Mucosa of stomach (tissue), 1 donor: ENCODE measurements around the gene MLN.

ENCODE experiments used
- H3K27me3 ChIP-seq: one replicate; pipeline ENCODE4 v1.7.0; 2013; ENCODE audit warnings: mild to moderate bottlenecking, low read length; ENCODE audit not compliant: control insufficient read depth, insufficient read depth
- H3K36me3 ChIP-seq: one replicate; pipeline ENCODE4 v1.7.0; 2013; ENCODE audit warnings: low read length; ENCODE audit not compliant: control insufficient read depth, insufficient read depth
- H3K4me1 ChIP-seq: one replicate; pipeline ENCODE4 v1.7.0; 2013; ENCODE audit warnings: mild to moderate bottlenecking, low read length; ENCODE audit not compliant: control insufficient read depth, insufficient read depth
- H3K4me3 ChIP-seq: one replicate; pipeline ENCODE4 v1.7.0; 2013; ENCODE audit warnings: low read length
- H3K9ac ChIP-seq: one replicate; pipeline ENCODE4 v1.7.0; 2013; ENCODE audit warnings: mild to moderate bottlenecking, low read length, moderate library complexity
- H3K9me3 ChIP-seq: one replicate; pipeline ENCODE4 v1.7.0; 2013; ENCODE audit warnings: mild to moderate bottlenecking, low read length, moderate library complexity; ENCODE audit not compliant: control insufficient read depth
- donor health status: Pancreatic carcinoma.

Gene MLN

GRCh38 chr6:33803571-33804053 is at the start of gene MLN:
MLN (minus strand) TSS chr6:33804003; CDS start chr6:33801163, 2,840 bp downstream.
- Histone ChIP-seq H3K4me1 (no peaks in the 10 kb centered on the region), H3K9ac (no peak within 1 kb of the TSS), H3K36me3 (no peaks in the 10 kb centered on the region), H3K9me3 (no peaks in the 10 kb centered on the region), H3K27me3 (peaks cover 21% of the 10 kb centered on the region), H3K4me3 (no peak within 1 kb of the TSS)

GRCh38 chr6:33853026-33853425 is 49.2 kb upstream of the MLN start:
- H3K4me1 ChIP-seq, result no peaks in the 10 kb centered on the region
- H3K27me3 ChIP-seq, result peaks cover 29% of the 10 kb centered on the region

DNA sequence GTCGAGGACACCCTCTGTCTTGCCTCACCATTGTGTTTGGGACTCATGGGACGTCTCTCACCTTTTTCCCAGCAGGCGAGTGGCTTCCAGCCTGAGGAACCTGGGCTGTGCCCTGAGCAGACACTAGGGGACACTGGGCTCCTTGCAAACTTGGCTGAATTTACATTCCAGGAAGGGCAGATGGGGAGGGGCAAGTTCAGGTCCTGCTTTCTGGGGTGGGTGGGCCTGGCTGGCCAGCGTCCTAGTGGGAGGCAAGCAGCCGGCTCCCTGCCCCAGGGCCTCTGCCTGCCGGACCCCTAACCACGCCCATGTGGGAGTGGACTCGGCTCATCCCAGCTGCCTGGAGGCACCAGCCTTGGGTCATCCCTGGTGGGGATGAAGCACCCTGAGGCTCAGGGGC is 48.2 kb upstream of the MLN start:
- Histone ChIP-seq H3K36me3 (no peaks in the 10 kb centered on the region), H3K9ac (no peak overlapping the region), H3K4me3 (no peak overlapping the region), H3K9me3 (no peaks in the 10 kb centered on the region), H3K27me3 (peaks cover 26% of the 10 kb centered on the region), H3K4me1 (no peaks in the 10 kb centered on the region)

More at GRCh38 chr6:33853026-33853425, 49.2 kb upstream of the MLN start:
- Histone ChIP-seq H3K4me3 (no peak overlapping the region), H3K9ac (no peak overlapping the region), H3K36me3 (no peaks in the 10 kb centered on the region), H3K9me3 (no peaks in the 10 kb centered on the region)

DNA sequence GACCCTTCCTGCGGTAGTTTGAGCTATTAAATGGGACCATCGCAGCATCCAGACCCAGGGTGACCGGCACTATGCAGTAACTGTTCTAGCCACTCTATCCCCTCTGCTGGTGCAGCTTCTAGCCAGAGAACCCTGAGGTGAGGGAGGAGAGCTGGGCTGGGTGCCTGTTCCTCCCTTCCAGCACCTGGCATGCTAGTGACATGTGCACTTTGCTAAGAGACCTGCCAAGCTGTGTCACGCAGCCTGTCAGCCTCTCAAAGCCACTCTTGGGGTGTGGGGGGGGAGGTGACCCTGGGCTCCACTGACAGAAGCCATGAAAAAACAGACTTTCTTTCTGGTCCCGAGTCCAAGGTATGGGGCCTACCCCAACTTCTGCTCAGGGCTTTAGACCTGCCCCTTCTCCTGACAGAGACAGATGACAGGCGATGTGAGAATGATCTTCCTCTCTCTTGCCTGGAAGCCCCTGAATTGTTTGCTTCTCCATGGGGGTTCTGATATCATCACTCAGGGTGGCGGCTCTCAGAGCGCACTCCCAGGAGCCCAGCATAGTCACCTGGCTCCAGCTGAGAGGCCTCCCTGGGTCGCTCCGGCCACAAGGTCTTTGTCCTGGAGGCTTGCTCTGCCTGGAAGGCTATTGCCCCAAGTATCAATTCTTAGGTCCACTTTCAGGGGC is 47.2 kb upstream of the MLN start:
- H3K4me3 ChIP-seq, result no peak overlapping the region
- no peaks in the 10 kb centered on the region for H3K9me3 ChIP-seq
- H3K9ac ChIP-seq, result no peak overlapping the region
- no peaks in the 10 kb centered on the region for H3K4me1 ChIP-seq
- H3K36me3 ChIP-seq, result no peaks in the 10 kb centered on the region
- peaks cover 22% of the 10 kb centered on the region for H3K27me3 ChIP-seq

GRCh38 chr6:33850296-33850695 is 46.5 kb upstream of the MLN start:
- Histone ChIP-seq H3K4me1 (no peaks in the 10 kb centered on the region), H3K9me3 (no peaks in the 10 kb centered on the region), H3K4me3 (no peak overlapping the region), H3K27me3 (peaks cover 14% of the 10 kb centered on the region), H3K9ac (no peak overlapping the region), H3K36me3 (no peaks in the 10 kb centered on the region)

GRCh38 chr6:33849500-33850075 is 45.8 kb upstream of the MLN start:
- Histone ChIP-seq H3K9ac (no peak overlapping the region), H3K9me3 (no peaks in the 10 kb centered on the region), H3K27me3 (peaks cover 7% of the 10 kb centered on the region), H3K36me3 (no peaks in the 10 kb centered on the region), H3K4me1 (no peaks in the 10 kb centered on the region), H3K4me3 (no peak overlapping the region)

GRCh38 chr6:33848484-33848883 is 44.7 kb upstream of the MLN start:
- Histone ChIP-seq H3K36me3 (no peaks in the 10 kb centered on the region), H3K9me3 (no peaks in the 10 kb centered on the region), H3K27me3 (peaks cover 3% of the 10 kb centered on the region), H3K4me1 (no peaks in the 10 kb centered on the region), H3K9ac (no peak overlapping the region), H3K4me3 (no peak overlapping the region)

DNA sequence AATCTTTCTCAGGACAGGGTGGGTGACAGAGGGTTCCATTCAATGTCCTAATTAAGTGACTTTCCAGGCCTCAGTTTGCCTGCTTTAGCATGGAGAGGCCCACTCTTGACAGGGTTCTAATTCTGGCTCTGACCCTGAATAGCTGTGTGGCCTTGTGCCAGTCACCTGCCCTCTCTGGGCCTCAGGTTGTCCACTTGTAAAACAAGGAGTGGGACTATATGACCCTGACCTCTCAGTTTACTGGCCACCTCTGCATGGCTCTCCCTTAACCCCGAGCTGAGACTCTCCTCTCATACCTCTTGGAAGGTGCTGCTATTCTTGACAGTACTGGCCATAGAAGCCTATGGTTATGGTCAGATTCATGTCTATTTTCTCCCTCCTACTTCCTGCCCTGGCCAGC is 44.1 kb upstream of the MLN start:
- Histone ChIP-seq H3K27me3 (peaks cover 3% of the 10 kb centered on the region), H3K36me3 (no peaks in the 10 kb centered on the region), H3K9me3 (no peaks in the 10 kb centered on the region), H3K9ac (no peak overlapping the region), H3K4me3 (no peak overlapping the region), H3K4me1 (no peaks in the 10 kb centered on the region)

GRCh38 chr6:33847078-33847477 is 43.3 kb upstream of the MLN start:
- H3K27me3 ChIP-seq, result peaks cover 3% of the 10 kb centered on the region
- H3K9me3 ChIP-seq, result no peaks in the 10 kb centered on the region
- H3K4me3 ChIP-seq, result no peak overlapping the region
- no peaks in the 10 kb centered on the region for H3K4me1 ChIP-seq
- no peaks in the 10 kb centered on the region for H3K36me3 ChIP-seq
- no peak overlapping the region for H3K9ac ChIP-seq

DNA sequence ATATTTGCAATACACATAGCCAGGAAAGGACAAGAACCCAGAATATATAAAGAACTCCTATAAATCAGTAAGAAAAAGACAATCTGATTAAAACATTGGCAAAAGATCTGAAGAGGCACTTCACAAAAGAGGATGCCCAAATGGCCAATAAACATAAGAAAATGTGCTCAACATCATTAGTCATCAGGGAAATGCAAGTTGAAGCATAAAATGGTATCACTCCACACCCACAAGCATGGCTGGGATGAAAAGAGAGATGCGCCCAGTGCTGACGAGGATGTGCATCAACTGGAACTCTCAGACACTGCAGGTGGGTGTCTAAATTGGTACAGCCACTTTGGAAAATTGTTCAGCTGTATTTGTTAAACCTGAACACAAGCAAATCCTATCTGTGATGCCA is 42.4 kb upstream of the MLN start:
- Histone ChIP-seq H3K27me3 (peaks cover 7% of the 10 kb centered on the region), H3K36me3 (no peaks in the 10 kb centered on the region), H3K4me3 (no peak overlapping the region), H3K9ac (no peak overlapping the region), H3K9me3 (no peaks in the 10 kb centered on the region), H3K4me1 (no peaks in the 10 kb centered on the region)

DNA sequence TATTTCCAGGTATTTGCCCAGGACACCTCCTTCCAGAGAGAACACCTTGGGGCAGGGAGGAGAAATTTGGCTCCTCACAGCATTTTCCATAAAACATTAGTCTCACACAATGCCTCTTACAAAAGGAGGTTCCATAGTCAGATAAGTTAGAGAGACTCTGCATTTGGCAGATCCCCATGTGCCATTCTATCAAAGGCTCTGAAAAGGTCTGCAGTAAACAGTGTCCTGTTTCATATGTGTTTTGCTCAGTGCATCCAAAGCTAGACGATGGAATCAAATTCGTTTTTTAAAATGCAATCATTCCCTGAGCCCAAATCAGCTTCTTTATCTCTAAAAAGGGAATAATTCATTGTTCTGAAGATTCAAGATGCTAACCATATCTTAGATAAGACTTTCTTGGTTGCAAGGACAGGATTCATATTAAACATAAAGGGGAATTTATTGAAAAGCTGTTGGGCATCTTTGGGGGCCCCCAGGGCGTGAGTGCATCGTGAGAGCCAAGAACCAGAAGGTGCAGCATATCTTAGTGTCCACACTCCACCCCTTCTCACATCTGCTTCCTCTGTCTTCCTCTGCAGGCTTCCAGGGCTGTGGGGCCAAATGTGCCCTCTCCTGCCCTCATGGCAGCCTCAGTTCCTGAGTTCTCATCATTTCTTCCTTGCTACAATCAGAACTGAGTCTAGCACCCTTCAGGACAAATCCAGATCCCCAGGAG is 41.4 kb upstream of the MLN start:
- Histone ChIP-seq H3K4me3 (no peak overlapping the region), H3K4me1 (peaks cover 8% of the 10 kb centered on the region), H3K27me3 (peaks cover 5% of the 10 kb centered on the region), H3K9me3 (no peaks in the 10 kb centered on the region), H3K36me3 (no peaks in the 10 kb centered on the region), H3K9ac (no peak overlapping the region)
